ENCODE data around the gene NUPR1. TPM values are rescaled to one million over a fixed set of nuclear protein-coding genes. Genes with fewer than 3 reads are reported as not detected.

NUPR1 gene, protein sequence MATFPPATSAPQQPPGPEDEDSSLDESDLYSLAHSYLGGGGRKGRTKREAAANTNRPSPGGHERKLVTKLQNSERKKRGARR
- total RNA-seq (ENCODE audit: low replicate concordance): 0.03 TPM in 1 of 2 replicates, not detected in the other

DNA sequence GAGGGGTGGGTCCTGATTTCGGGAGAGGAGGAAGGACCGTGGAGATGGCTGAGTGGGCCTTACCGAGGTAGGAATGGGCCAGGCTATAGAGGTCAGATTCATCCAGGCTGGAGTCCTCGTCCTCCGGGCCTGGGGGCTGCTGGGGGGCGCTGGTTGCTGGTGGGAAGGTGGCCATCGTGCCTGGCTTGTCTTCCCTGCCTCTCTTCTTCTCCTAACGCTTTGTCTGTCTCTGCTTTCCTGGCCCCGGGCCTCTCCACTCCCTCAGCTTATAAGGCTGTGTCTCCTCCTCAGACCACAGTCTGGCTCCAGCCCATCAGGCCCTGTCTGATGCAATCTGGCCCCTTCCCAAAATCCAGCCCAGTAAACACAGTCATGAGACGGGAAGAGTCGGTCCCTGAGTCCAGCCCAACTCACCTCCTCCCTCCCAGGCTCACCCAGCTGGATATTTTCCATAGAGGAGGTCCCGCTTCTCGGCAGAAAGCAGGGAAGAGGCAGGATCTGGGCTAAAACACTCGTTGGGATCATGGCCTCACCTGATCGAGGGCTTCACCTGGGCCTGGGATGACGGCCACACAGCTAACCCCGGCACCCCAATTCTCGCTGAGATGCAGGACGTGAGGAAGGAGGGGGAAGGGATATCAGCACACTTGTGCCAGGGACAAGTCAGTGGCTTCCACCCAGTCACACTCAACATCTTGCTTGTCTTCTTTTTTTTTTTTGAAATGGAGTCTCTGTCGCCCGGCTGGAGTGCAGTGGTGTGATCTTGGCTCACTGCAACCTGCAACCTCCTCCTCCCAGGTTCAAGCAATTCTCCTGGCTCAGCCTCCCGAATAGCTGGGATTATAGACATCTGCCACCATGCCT is at the start of gene NUPR1:
NUPR1 (minus strand) TSS at position 242 of the 864 bp plus-strand sequence; CDS start at position 175, 67 bp downstream.
- H3K79me2 ChIP-seq (ENCODE audit: low read depth): no peaks in the 10 kb centered on the region
- H3K27ac ChIP-seq: no peak within 1 kb of the TSS
- Mint-ChIP-seq H3K27me3 (ENCODE audit: insufficient read depth, low read depth) (peaks cover 6% of the 10 kb centered on the region), H3K36me3 (no peaks in the 10 kb centered on the region), H3K27ac (no peak within 1 kb of the TSS), H3K9me3 (no peaks in the 10 kb centered on the region), H3K4me1 (peaks cover 7% of the 10 kb centered on the region), H3K4me3 (no peak within 1 kb of the TSS)
- no peak for DNase-seq (ENCODE audit: low spot score)
- H3K27me3 ChIP-seq: no peaks in the 10 kb centered on the region
- no peaks in the 10 kb centered on the region for H4K20me1 ChIP-seq (ENCODE audit: low read depth)
- H3K4me3 ChIP-seq: no peak within 1 kb of the TSS
- no peak within 1 kb of the TSS for H3K9ac ChIP-seq
- no peaks in the 10 kb centered on the region for H3K36me3 ChIP-seq
- H3K9me3 ChIP-seq (ENCODE audit: low read depth): no peaks in the 10 kb centered on the region
- peak within 1 kb of the TSS; percentile 60 for H2AFZ ChIP-seq (replicated peaks)
- no peak within 1 kb of the TSS for H3K4me2 ChIP-seq
- no peaks in the 10 kb centered on the region for H3K4me1 ChIP-seq
- H3F3A ChIP-seq (ENCODE audit: low read depth): no peaks in the 10 kb centered on the region
- TF ChIP-seq EZH2 (IDR thresholded peaks at IDR 0.05) (no peak), EZH2phosphoT487 (IDR thresholded peaks at IDR 0.05) (no peak)
- TF ChIP-seq, protein P1, sequence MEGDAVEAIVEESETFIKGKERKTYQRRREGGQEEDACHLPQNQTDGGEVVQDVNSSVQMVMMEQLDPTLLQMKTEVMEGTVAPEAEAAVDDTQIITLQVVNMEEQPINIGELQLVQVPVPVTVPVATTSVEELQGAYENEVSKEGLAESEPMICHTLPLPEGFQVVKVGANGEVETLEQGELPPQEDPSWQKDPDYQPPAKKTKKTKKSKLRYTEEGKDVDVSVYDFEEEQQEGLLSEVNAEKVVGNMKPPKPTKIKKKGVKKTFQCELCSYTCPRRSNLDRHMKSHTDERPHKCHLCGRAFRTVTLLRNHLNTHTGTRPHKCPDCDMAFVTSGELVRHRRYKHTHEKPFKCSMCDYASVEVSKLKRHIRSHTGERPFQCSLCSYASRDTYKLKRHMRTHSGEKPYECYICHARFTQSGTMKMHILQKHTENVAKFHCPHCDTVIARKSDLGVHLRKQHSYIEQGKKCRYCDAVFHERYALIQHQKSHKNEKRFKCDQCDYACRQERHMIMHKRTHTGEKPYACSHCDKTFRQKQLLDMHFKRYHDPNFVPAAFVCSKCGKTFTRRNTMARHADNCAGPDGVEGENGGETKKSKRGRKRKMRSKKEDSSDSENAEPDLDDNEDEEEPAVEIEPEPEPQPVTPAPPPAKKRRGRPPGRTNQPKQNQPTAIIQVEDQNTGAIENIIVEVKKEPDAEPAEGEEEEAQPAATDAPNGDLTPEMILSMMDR (IDR thresholded peaks at IDR 0.05): no peak

DNA sequence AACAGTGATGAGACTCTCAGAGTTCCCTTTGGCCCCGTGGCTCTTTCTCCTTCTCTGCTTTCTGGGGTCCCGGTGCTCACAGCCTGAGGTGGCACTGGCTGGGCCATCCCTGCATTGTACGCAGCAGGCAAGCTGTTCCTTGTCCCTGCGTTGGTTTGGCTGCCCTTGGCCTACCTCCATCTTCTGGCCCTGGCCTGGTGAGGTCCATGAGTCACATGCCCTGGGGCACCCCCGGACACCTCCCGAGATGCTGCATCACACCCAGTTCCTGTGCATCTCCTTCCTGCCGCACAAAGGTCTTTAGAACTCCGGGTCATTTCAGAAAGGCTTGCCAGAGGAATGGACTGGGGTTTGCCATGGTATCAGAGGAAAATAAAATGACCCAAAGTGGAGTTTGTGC is 48.6 kb upstream of the NUPR1 start:
- no peak overlapping the region for H3K9ac ChIP-seq
- Mint-ChIP-seq H3K9me3 (no peaks in the 10 kb centered on the region), H3K4me1 (no peaks in the 10 kb centered on the region), H3K4me3 (no peak overlapping the region), H3K27me3 (ENCODE audit: insufficient read depth, low read depth) (no peaks in the 10 kb centered on the region), H3K36me3 (peaks cover 14% of the 10 kb centered on the region), H3K27ac (peak overlapping the region; percentile 11)
- DNase-seq (ENCODE audit: low spot score): no peak
- H4K20me1 ChIP-seq (ENCODE audit: low read depth): no peaks in the 10 kb centered on the region
- no peaks in the 10 kb centered on the region for H3K27me3 ChIP-seq
- H3K4me3 ChIP-seq: no peak overlapping the region
- no peak overlapping the region for H3K27ac ChIP-seq
- TF ChIP-seq, protein P1 (IDR thresholded peaks at IDR 0.05): no peak
- TF ChIP-seq EZH2 (IDR thresholded peaks at IDR 0.05): no peak
- no peak for TF ChIP-seq EZH2phosphoT487 (IDR thresholded peaks at IDR 0.05)
- no peaks in the 10 kb centered on the region for H3K4me1 ChIP-seq
- H2AFZ ChIP-seq (replicated peaks): no peak overlapping the region
- no peaks in the 10 kb centered on the region for H3K9me3 ChIP-seq (ENCODE audit: low read depth)
- H3K4me2 ChIP-seq: no peak overlapping the region
- no peaks in the 10 kb centered on the region for H3K79me2 ChIP-seq (ENCODE audit: low read depth)
- H3F3A ChIP-seq (ENCODE audit: low read depth): no peaks in the 10 kb centered on the region
- no peaks in the 10 kb centered on the region for H3K36me3 ChIP-seq

DNA sequence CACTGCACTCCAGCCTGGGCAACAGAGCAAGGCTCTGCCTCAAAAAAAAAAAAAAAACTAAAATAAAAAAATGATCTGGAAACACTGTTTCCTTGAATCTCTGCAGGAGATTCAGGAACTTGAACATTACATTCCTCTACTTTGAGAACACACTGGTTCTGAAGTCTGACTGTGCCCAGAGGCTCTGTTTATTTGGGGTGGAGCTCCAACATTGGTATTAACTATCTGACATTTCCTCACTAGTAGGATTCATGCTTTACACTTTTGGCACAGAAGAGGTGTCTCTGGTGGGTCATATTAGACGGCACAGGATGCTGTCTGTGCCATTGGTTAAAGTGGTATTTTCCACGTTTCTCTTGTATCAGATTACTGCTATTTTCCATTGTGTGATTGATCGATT is 47.7 kb upstream of the NUPR1 start:
- no peak for TF ChIP-seq EZH2phosphoT487 (IDR thresholded peaks at IDR 0.05)
- TF ChIP-seq EZH2 (IDR thresholded peaks at IDR 0.05): no peak
- TF ChIP-seq, protein P1 (IDR thresholded peaks at IDR 0.05): no peak
- no peak overlapping the region for H2AFZ ChIP-seq (replicated peaks)

More for the DNA sequence above, 47.7 kb upstream of the NUPR1 start:
- H3K9me3 Mint-ChIP-seq: no peaks in the 10 kb centered on the region
- no peaks in the 10 kb centered on the region for H3K36me3 ChIP-seq
- no peak overlapping the region for H3K4me3 Mint-ChIP-seq
- H3K27ac ChIP-seq: no peak overlapping the region
- no peaks in the 10 kb centered on the region for H3K4me1 Mint-ChIP-seq
- H3K4me3 ChIP-seq: no peak overlapping the region
- H3K79me2 ChIP-seq (ENCODE audit: low read depth): no peaks in the 10 kb centered on the region
- peaks cover 19% of the 10 kb centered on the region for H3K36me3 Mint-ChIP-seq
- H4K20me1 ChIP-seq (ENCODE audit: low read depth): no peaks in the 10 kb centered on the region
- H3K4me1 ChIP-seq: no peaks in the 10 kb centered on the region
- no peak overlapping the region for H3K9ac ChIP-seq
- no peak overlapping the region for H3K4me2 ChIP-seq
- no peaks in the 10 kb centered on the region for H3F3A ChIP-seq (ENCODE audit: low read depth)
- no peak for DNase-seq (ENCODE audit: low spot score)
- no peaks in the 10 kb centered on the region for H3K27me3 ChIP-seq
- H3K27me3 Mint-ChIP-seq (ENCODE audit: insufficient read depth, low read depth): no peaks in the 10 kb centered on the region
- no peak overlapping the region for H3K27ac Mint-ChIP-seq
- no peaks in the 10 kb centered on the region for H3K9me3 ChIP-seq (ENCODE audit: low read depth)
